ELF-1 (cell line): Measurements from ENCODE around the gene UST.
"Not testable (repeated sequence)": the region's sequence is repeated elsewhere in the genome, so short reads cannot be mapped to it uniquely, and the experiment has no call there.

Source experiments
- DNase-seq: peaks from one replicate; pipeline ENCODE4 v3.0.0-alpha.2; 2016; ENCODE audit warnings: low read depth, low spot score

The UST gene

GRCh38 chr6:148973538-148974208, 226.8 kb downstream of the UST start:
- no peak for DNase-seq

- no peak for DNase-seq
These were observed 227.5 kb downstream of the UST start for GRCh38 chr6:148974351-148974750.

GRCh38 chr6:148978298-148978697, 231.5 kb downstream of the UST start:
- DNase-seq: not testable (repeated sequence)

- no peak for DNase-seq
These were observed 232.4 kb downstream of the UST start for GRCh38 chr6:148979014-148979901.

GRCh38 chr6:148980234-148980633, 233.4 kb downstream of the UST start:
- DNase-seq: no peak

- no peak for DNase-seq
These were observed 234.7 kb downstream of the UST start for GRCh38 chr6:148981515-148981914.

- no peak for DNase-seq
These were observed 236.4 kb downstream of the UST start for GRCh38 chr6:148983101-148983761.

- no peak for DNase-seq
These were observed 237.1 kb downstream of the UST start for GRCh38 chr6:148983966-148984365.

GRCh38 chr6:148984531-148985056, 237.8 kb downstream of the UST start:
- DNase-seq: no peak

- DNase-seq: no peak
These were observed 238.7 kb downstream of the UST start for GRCh38 chr6:148985499-148985898.

- DNase-seq: no peak
These were observed 239.8 kb downstream of the UST start for GRCh38 chr6:148986608-148987007.

GRCh38 chr6:148987982-148988381, 241.2 kb downstream of the UST start:
- no peak for DNase-seq

GRCh38 chr6:148989585-148989984, 242.8 kb downstream of the UST start:
- no peak for DNase-seq

GRCh38 chr6:148990403-148990802, 243.6 kb downstream of the UST start:
- no peak for DNase-seq

GRCh38 chr6:148996815-148997214, 250.0 kb downstream of the UST start:
- no peak for DNase-seq

GRCh38 chr6:148997865-148998264, 251.0 kb downstream of the UST start:
- DNase-seq: no peak

- no peak for DNase-seq
These were observed 251.9 kb downstream of the UST start for GRCh38 chr6:148998704-148999103.

- DNase-seq: no peak
These were observed 252.7 kb downstream of the UST start for GRCh38 chr6:148999501-148999900.

GRCh38 chr6:148999929-149000468, 253.2 kb downstream of the UST start:
- DNase-seq: no peak

- no peak for DNase-seq
These were observed 254.6 kb downstream of the UST start for GRCh38 chr6:149001422-149001821.

- no peak for DNase-seq
These were observed 256.7 kb downstream of the UST start for GRCh38 chr6:149003560-149003959.

GRCh38 chr6:149004664-149005063, 257.8 kb downstream of the UST start:
- DNase-seq: no peak
